H4 (cell line): ENCODE measurements around the gene TDRD9. TPM values are rescaled to one million over a fixed set of nuclear protein-coding genes. Genes with fewer than 3 reads are reported as not detected.

Experiments
- DNase-seq: peaks from one replicate; pipeline ENCODE4 v3.0.0-alpha.2; 2015; ENCODE audit warnings: low spot score
- total RNA-seq: library from RNA; depleted of rRNA; stranded (reverse); fragments of >200 nt; shearing (Covaris generic); gene quantifications from 2 replicates; pipeline ENCODE4 v1.2.3, GENCODE V29; 2014

TDRD9 gene
- total RNA-seq, 1 experiment from 2014 or later, result not detected

GRCh38 chr14:104087981-104088850 is 160.0 kb downstream of the TDRD9 start:
- DNase-seq, result no peak

- DNase-seq, result no peak
These were observed 162.0 kb downstream of the TDRD9 start for GRCh38 chr14:104090071-104090748.

- no peak for DNase-seq
These were observed 163.0 kb downstream of the TDRD9 start for GRCh38 chr14:104091061-104091926.

- no peak for DNase-seq
These were observed 163.9 kb downstream of the TDRD9 start for GRCh38 chr14:104091927-104092771.

- no peak for DNase-seq
These were observed 164.7 kb downstream of the TDRD9 start for GRCh38 chr14:104092931-104093365.

GRCh38 chr14:104093366-104094055 is 165.3 kb downstream of the TDRD9 start:
- no peak for DNase-seq

- no peak for DNase-seq
These were observed 165.9 kb downstream of the TDRD9 start for GRCh38 chr14:104094056-104094708.

GRCh38 chr14:104094709-104095425 is 166.6 kb downstream of the TDRD9 start:
- peak; percentile 36 for DNase-seq

GRCh38 chr14:104095426-104096310 is 167.4 kb downstream of the TDRD9 start:
- no peak for DNase-seq

GRCh38 chr14:104096318-104096717 is 168.1 kb downstream of the TDRD9 start:
- no peak for DNase-seq

- DNase-seq, result no peak
These were observed 168.8 kb downstream of the TDRD9 start for GRCh38 chr14:104096751-104097700.

GRCh38 chr14:104098272-104099095 is 170.2 kb downstream of the TDRD9 start:
- no peak for DNase-seq

- DNase-seq, result no peak
These were observed 171.1 kb downstream of the TDRD9 start for GRCh38 chr14:104099096-104100041.

GRCh38 chr14:104100171-104101085 is 172.2 kb downstream of the TDRD9 start:
- no peak for DNase-seq
